Transverse colon (tissue), 3 donors: Measurements from ENCODE around the gene FBXO47.

ENCODE experiments used
- CTCF ChIP-seq, 5 experiments: fragments of 200-600 bp in 3 of 5; fragments of 450-650 bp in 2 of 5; sonication (generic) in 3 of 5; IDR thresholded peaks; 1 replicate in 2 of 5; 2 replicates in 3 of 5; pipeline ENCODE4 v1.5.1; 2016 to 2017; ENCODE audit warnings: antibody characterized with exemption in 5 of 5, inconsistent platforms in 3 of 5, mild to moderate bottlenecking in 2 of 5, moderate library complexity in 1 of 5
- EP300 ChIP-seq: sonication (generic); formaldehyde crosslinking; IDR thresholded peaks from one replicate; pipeline ENCODE4 v1.6.1; 2017; ENCODE audit warnings: antibody characterized with exemption, low read depth

- TF ChIP-seq CTCF (IDR thresholded peaks at IDR 0.05) (no peak), EP300 (no peak)
Observed at GRCh38 chr17:39009581-39010001, 42.4 kb upstream of the FBXO47 start.
